ENCODE results near the gene OR2T27. TPM values are rescaled to one million over a fixed set of nuclear protein-coding genes. Genes with fewer than 3 reads are reported as not detected.

Gene OR2T27
- total RNA-seq, 2 donors from 2014 or later: not detected

Other genes starting within 250 kb of the OR2T27 start
- gene OR2T2, start 209.9 kb downstream of the OR2T27 start, total RNA-seq: not detected
- not detected for gene OR2T3, start 182.2 kb downstream of the OR2T27 start, total RNA-seq
- gene OR2T5, start 166.9 kb downstream of the OR2T27 start, total RNA-seq: not detected
- gene OR2G6, start 147.5 kb downstream of the OR2T27 start, total RNA-seq: not detected
- gene OR2T29, start 92.8 kb downstream of the OR2T27 start, total RNA-seq: not detected
- gene OR2T34, start 80.8 kb downstream of the OR2T27 start, total RNA-seq: not detected
- not detected for gene OR2T10, start 57.8 kb downstream of the OR2T27 start, total RNA-seq
- not detected for gene OR2T11, start 20.4 kb downstream of the OR2T27 start, total RNA-seq
- not detected for gene OR2T35, start 10.2 kb downstream of the OR2T27 start, total RNA-seq
- not detected for gene OR14I1, start 47.2 kb upstream of the OR2T27 start, total RNA-seq
- gene LYPD8, start 100.2 kb upstream of the OR2T27 start, total RNA-seq: not detected
- gene SH3BP5L, start 170.4 kb upstream of the OR2T27 start, total RNA-seq: 10 to 100 TPM; 23.1 to 25.3 TPM
- gene ZNF672, start 182.7 kb upstream of the OR2T27 start, total RNA-seq: 10 to 100 TPM; 42.2 to 47.6 TPM
- gene ZNF692, start 203.6 kb upstream of the OR2T27 start, total RNA-seq: 10 to 100 TPM; 42.8 to 57.6 TPM